Measurements from ENCODE around the gene NR0B1. TPM values are rescaled to one million over a fixed set of nuclear protein-coding genes. Genes with fewer than 3 reads are reported as not detected.

The NR0B1 gene
- polyA plus RNA-seq, 2 of the 4 experiments (the other 2 are of a cell fraction), result 17.9 to 26.6 TPM

DNA sequence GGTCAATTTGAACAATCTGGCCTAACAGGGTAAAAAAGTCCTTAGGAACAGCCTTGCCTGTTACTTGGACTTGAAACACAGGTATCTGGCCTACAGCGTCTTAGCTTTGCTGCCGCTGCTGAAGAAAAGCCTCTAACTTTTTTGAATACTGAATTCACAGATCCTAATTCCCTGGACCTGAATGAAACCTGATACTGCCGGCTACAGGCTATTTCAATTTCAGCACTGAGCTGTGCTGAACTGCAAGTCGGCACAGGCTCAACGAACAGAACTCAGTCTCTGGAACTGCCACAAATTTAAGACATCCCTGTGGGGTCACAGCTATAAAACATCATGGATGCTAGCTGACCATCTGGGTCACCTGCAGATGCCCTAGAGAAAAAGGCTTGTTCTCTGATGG, 7.2 kb downstream of the NR0B1 start (continued):
- no peak for TF ChIP-seq EHMT2 (IDR thresholded peaks at IDR 0.05; ENCODE audit: low read depth)
- no peak for TF ChIP-seq NR3C1 (IDR thresholded peaks at IDR 0.05)
- TF ChIP-seq ESRRA (IDR thresholded peaks at IDR 0.05; ENCODE audit: borderline replicate concordance, low read length), result no peak
- no peak for TF ChIP-seq RARB (CRISPR knock-in tag; IDR thresholded peaks at IDR 0.05)
- TF ChIP-seq KDM5A (IDR thresholded peaks at IDR 0.05), result no peak
- TF ChIP-seq MYC (IDR thresholded peaks at IDR 0.05; ENCODE audit: borderline replicate concordance, low read length), result no peak

DNA sequence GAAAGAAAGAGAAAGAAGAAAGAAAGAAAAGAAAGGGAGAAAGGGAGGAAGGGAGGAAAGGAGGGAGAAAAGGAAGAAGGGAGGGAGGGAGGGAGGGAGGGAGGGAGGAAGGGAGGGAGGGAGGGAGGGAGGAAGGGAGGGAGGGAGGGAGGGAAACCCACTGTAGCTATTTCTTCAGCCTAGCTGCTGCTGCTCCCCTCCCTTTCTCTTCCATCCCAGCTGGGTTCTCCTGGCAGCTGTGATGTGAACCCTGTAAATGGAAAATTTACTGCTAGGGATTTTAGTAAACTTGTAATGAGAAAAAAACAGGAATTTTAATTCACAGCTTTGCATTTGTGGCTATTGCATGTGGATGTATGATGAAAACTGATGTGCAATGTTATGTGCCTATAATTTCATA, 8.0 kb downstream of the NR0B1 start:
- Histone ChIP-seq H3K4me2 (peak overlapping the region; percentile 76), H3K9me3 (no peaks in the 10 kb centered on the region), H3K4me1 (peaks cover 60% of the 10 kb centered on the region), H3K27ac (peak overlapping the region; percentile 84 to 88), H3K4me3 (no peak overlapping the region; the same call in 2 of the 3 replicates)
- ATAC-seq (peak in 1 of 2 experiments; percentile 5; a peak in 1 of 6 replicates), DNase-seq (ENCODE audit: low read depth in 1 of 2, low spot score in 1 of 2) (no peak), FAIRE-seq (peak; percentile 59)
- ChIA-PET POLR2A (no interaction called here), CTCF (no interaction called here)
- no peak for TF ChIP-seq MAZ (IDR thresholded peaks at IDR 0.05; ENCODE audit: borderline replicate concordance, low read depth, low read length)
- no peak for TF ChIP-seq RNF2 (IDR thresholded peaks at IDR 0.05; ENCODE audit: borderline replicate concordance, low read depth)
- no peak for TF ChIP-seq GATA3 (IDR thresholded peaks at IDR 0.05; ENCODE audit: borderline replicate concordance)
- TF ChIP-seq FOSB (CRISPR knock-in tag; IDR thresholded peaks at IDR 0.05), result no peak
- TF ChIP-seq CEBPB (IDR thresholded peaks at IDR 0.05), result no peak
- no peak for TF ChIP-seq MAX (IDR thresholded peaks at IDR 0.05)
- TF ChIP-seq ZSCAN20 (CRISPR knock-in tag; IDR thresholded peaks at IDR 0.05), result no peak
- no peak for TF ChIP-seq EHMT2 (IDR thresholded peaks at IDR 0.05; ENCODE audit: low read depth)
- no peak for TF ChIP-seq ESRRA (IDR thresholded peaks at IDR 0.05; ENCODE audit: borderline replicate concordance, low read length)
- TF ChIP-seq, protein P1, sequence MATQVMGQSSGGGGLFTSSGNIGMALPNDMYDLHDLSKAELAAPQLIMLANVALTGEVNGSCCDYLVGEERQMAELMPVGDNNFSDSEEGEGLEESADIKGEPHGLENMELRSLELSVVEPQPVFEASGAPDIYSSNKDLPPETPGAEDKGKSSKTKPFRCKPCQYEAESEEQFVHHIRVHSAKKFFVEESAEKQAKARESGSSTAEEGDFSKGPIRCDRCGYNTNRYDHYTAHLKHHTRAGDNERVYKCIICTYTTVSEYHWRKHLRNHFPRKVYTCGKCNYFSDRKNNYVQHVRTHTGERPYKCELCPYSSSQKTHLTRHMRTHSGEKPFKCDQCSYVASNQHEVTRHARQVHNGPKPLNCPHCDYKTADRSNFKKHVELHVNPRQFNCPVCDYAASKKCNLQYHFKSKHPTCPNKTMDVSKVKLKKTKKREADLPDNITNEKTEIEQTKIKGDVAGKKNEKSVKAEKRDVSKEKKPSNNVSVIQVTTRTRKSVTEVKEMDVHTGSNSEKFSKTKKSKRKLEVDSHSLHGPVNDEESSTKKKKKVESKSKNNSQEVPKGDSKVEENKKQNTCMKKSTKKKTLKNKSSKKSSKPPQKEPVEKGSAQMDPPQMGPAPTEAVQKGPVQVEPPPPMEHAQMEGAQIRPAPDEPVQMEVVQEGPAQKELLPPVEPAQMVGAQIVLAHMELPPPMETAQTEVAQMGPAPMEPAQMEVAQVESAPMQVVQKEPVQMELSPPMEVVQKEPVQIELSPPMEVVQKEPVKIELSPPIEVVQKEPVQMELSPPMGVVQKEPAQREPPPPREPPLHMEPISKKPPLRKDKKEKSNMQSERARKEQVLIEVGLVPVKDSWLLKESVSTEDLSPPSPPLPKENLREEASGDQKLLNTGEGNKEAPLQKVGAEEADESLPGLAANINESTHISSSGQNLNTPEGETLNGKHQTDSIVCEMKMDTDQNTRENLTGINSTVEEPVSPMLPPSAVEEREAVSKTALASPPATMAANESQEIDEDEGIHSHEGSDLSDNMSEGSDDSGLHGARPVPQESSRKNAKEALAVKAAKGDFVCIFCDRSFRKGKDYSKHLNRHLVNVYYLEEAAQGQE (IDR thresholded peaks at IDR 0.05), result no peak
- TF ChIP-seq, protein P2, sequence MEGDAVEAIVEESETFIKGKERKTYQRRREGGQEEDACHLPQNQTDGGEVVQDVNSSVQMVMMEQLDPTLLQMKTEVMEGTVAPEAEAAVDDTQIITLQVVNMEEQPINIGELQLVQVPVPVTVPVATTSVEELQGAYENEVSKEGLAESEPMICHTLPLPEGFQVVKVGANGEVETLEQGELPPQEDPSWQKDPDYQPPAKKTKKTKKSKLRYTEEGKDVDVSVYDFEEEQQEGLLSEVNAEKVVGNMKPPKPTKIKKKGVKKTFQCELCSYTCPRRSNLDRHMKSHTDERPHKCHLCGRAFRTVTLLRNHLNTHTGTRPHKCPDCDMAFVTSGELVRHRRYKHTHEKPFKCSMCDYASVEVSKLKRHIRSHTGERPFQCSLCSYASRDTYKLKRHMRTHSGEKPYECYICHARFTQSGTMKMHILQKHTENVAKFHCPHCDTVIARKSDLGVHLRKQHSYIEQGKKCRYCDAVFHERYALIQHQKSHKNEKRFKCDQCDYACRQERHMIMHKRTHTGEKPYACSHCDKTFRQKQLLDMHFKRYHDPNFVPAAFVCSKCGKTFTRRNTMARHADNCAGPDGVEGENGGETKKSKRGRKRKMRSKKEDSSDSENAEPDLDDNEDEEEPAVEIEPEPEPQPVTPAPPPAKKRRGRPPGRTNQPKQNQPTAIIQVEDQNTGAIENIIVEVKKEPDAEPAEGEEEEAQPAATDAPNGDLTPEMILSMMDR (IDR thresholded peaks at IDR 0.05), result no peak

- Histone ChIP-seq H3K4me1 (peaks cover 18% of the 10 kb centered on the region), H3K9me3 (no peaks in the 10 kb centered on the region; the same call in 2 of the 3 replicates), H3K4me3 (no peak overlapping the region), H3K27ac (no peak overlapping the region; a peak in 1 of 6 replicates), H3K4me2 (peak overlapping the region; percentile 25; the same call in 2 of the 3 replicates)
- CTCF ChIA-PET, result interaction anchor here (2.8 kb wide), 1 partner anchor 11 kb away, joined by 11 read pairs; no protein-coding TSS in a partner anchor
- ATAC-seq, result no peak
- WGBS (ENCODE audit: missing lambda C conversion rate), result 34% methylated on average over 5 of the region's 5 CpGs
- DNase-seq (ENCODE audit: low read depth in 1 of 2, low spot score in 1 of 2), result no peak
- POLR2A ChIA-PET, result no interaction called here
- no peak for TF ChIP-seq HOXB13 (CRISPR knock-in tag; IDR thresholded peaks at IDR 0.05; ENCODE audit: low read depth)
- TF ChIP-seq BHLHE40 (IDR thresholded peaks at IDR 0.05; ENCODE audit: low read depth, low read length), result no peak
- no peak for TF ChIP-seq RARB (CRISPR knock-in tag; IDR thresholded peaks at IDR 0.05)
- TF ChIP-seq KDM5A (IDR thresholded peaks at IDR 0.05), result no peak
- TF ChIP-seq HDAC2 (IDR thresholded peaks at IDR 0.05), result no peak
- TF ChIP-seq, protein P1 (IDR thresholded peaks at IDR 0.05), result no peak
- TF ChIP-seq, protein P3, sequence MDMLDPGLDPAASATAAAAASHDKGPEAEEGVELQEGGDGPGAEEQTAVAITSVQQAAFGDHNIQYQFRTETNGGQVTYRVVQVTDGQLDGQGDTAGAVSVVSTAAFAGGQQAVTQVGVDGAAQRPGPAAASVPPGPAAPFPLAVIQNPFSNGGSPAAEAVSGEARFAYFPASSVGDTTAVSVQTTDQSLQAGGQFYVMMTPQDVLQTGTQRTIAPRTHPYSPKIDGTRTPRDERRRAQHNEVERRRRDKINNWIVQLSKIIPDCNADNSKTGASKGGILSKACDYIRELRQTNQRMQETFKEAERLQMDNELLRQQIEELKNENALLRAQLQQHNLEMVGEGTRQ (IDR thresholded peaks at IDR 0.05), result no peak
- no peak for TF ChIP-seq ZC3H11A (IDR thresholded peaks at IDR 0.05)
- TF ChIP-seq POLR2A (IDR thresholded peaks at IDR 0.05; ENCODE audit: low read length), result no peak
- peak; percentile 93 for FAIRE-seq
Measured at GRCh38 chrX:30296408-30297254, 12.6 kb downstream of the NR0B1 start.
